ENCODE data around the gene OPRD1. TPM values are rescaled to one million over a fixed set of nuclear protein-coding genes. Genes with fewer than 3 reads are reported as not detected.
A peak's percentile ranks its signal among the peaks of the same experiment; 100 is the strongest.
"Not testable (repeated sequence)": the region's sequence is repeated elsewhere in the genome, so short reads cannot be mapped to it uniquely, and the experiment has no call there.

OPRD1 gene
- total RNA-seq, 2 donors from 2014 or later, result not detected

DNA sequence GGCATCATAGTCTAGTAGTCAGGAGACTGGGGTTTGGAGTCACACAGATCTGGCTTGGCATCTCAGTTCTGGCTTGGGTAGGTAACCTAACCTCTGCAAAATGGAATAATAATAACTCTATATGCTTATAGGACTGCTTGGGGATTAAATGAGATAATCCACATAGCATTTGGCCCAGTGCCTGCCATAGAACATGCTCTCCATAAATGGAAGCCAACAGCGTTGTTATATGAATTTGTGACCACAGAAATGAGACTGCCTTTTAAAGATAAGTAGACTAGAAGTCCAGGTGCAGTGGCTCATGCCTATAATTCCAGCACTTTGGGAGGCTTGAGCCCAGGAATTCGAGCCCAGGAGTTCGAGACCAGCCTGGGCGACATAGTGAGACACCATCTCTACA is 4.0 kb upstream of the OPRD1 start:
- H3K4me3 Mint-ChIP-seq, result no peak overlapping the region
- no peaks in the 10 kb centered on the region for H3K36me3 Mint-ChIP-seq (ENCODE audit: insufficient read depth in 2 of 2)
- H3K4me1 Mint-ChIP-seq (ENCODE audit: low read depth), result peaks cover 4% of the 10 kb centered on the region
- H3K27me3 Mint-ChIP-seq (ENCODE audit: low read depth), result peaks cover 27% of the 10 kb centered on the region
- H3K9me3 Mint-ChIP-seq, result no peaks in the 10 kb centered on the region
- no peak for ATAC-seq (replicated peaks in 1 of 2)
- H3K27ac Mint-ChIP-seq, result no peak overlapping the region
- no peak for DNase-seq

GRCh38 chr1:28811369-28811765 is 603 bp upstream of the OPRD1 start:
- H3K4me1 Mint-ChIP-seq (ENCODE audit: low read depth), result peaks cover 4% of the 10 kb centered on the region
- no peaks in the 10 kb centered on the region for H3K36me3 Mint-ChIP-seq (ENCODE audit: insufficient read depth in 2 of 2)
- H3K4me3 Mint-ChIP-seq, result no peak overlapping the region
- no peak for DNase-seq
- ATAC-seq (replicated peaks in 1 of 2), result no peak
- H3K9me3 Mint-ChIP-seq, result no peaks in the 10 kb centered on the region
- no peak overlapping the region for H3K27ac Mint-ChIP-seq
- H3K27me3 Mint-ChIP-seq (ENCODE audit: low read depth), result peaks cover 56% of the 10 kb centered on the region

GRCh38 chr1:28812669-28813468 is 899 bp downstream of the OPRD1 start:
- H3K27ac Mint-ChIP-seq, result no peak overlapping the region

DNA sequence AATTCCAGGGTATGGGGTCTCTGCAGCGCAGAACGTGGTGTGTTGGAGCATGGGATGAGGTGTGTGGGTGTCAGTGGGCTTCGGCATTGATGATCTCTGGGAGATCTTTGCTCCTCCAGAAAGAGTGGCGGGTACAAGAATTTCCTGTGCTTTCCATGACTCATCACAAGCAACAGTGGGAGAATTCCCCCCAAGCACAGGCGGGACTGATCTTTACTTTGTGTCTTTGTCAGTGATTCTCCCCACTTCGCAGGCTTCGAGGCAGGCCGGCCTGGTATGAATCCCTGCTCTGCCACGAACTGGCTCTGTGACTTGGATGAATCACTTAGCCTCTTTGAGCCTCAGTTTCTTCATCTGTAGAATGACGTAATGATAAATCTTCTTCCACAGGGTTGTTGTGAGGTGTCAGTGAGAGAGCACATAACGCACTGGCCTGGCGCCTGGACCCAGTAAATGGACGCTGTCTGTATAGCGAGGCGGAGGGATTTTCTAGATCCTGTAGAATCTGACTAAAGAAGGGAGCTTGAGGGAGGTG is 2.0 kb downstream of the OPRD1 start:
- H3K36me3 Mint-ChIP-seq (ENCODE audit: insufficient read depth in 2 of 2), result no peaks in the 10 kb centered on the region
- peaks cover 4% of the 10 kb centered on the region for H3K4me1 Mint-ChIP-seq (ENCODE audit: low read depth)
- no peaks in the 10 kb centered on the region for H3K9me3 Mint-ChIP-seq
- no peak overlapping the region for H3K4me3 Mint-ChIP-seq
- ATAC-seq (replicated peaks in 1 of 2), result no peak
- no peak for DNase-seq
- H3K27me3 Mint-ChIP-seq (ENCODE audit: low read depth), result peaks cover 63% of the 10 kb centered on the region
- H3K27ac Mint-ChIP-seq, result no peak overlapping the region

More at GRCh38 chr1:28812669-28813468, 899 bp downstream of the OPRD1 start:
- DNase-seq (no peak), ATAC-seq (replicated peaks in 1 of 2) (no peak)
- peak overlapping the region in 1 of 2 donors; percentile 51 for H3K4me3 Mint-ChIP-seq
- H3K36me3 Mint-ChIP-seq (ENCODE audit: insufficient read depth in 2 of 2), result no peaks in the 10 kb centered on the region
- no peaks in the 10 kb centered on the region for H3K9me3 Mint-ChIP-seq
- H3K4me1 Mint-ChIP-seq (ENCODE audit: low read depth), result peaks cover 4% of the 10 kb centered on the region
- H3K27me3 Mint-ChIP-seq (ENCODE audit: low read depth), result peaks cover 56% of the 10 kb centered on the region

DNA sequence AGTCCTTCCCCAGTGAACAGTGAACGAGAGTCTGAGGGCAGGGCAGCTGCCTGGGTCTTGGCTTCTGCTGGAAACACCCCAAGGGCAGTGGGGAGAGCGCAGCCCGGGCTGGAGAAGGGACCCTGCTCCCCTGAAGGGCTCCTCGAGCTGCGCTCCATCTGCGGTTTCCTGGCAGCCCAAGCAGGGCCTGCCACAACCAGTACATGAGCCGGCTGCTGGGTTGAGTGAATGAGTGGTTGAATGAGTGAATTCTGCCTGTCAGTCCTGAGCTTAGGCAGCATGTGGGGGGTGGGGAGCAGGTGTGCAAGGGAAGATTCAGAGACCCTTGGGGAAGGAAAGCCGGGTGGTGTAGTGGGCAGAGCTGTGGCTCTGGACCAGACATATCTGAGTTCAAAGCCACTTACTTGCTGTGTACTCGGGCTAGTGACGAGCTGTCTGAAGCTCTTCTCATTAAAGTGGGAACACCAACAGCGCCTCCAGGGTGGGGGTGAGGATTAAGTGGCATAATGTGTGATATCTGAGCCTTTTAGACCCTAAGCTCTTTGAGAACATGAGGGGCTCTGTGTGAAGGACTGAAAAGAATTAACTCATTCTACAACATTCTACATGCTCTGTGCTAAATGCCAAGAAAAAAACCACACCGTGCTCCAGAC is 3.7 kb downstream of the OPRD1 start:
- Mint-ChIP-seq H3K27me3 (ENCODE audit: low read depth) (peaks cover 53% of the 10 kb centered on the region), H3K9me3 (no peaks in the 10 kb centered on the region), H3K36me3 (ENCODE audit: insufficient read depth in 2 of 2) (no peaks in the 10 kb centered on the region), H3K27ac (no peak overlapping the region), H3K4me1 (ENCODE audit: low read depth) (peaks cover 4% of the 10 kb centered on the region), H3K4me3 (no peak overlapping the region)
- ATAC-seq (replicated peaks in 1 of 2) (peak in 1 of 2 donors; percentile 38), DNase-seq (peak in 1 of 2 donors; percentile 3)

DNA sequence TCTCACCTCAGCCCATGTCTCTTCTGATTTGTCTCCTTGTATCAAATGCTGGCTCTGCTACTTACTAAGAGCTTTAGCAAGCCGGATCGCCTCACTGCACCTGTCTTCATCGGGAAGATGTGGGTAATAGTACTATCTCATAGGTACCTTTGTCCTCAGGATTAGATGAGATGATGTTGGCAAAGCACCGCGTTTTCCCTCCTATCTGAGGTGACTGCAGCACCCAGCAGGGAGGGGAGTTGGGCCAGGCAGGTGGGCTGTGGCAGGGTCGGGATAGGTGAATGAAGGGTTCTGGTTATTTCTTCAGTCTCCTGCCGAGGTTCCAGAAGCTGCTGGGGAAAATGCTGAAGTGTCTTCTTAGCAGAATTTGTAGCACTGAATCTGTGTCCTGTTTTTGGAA is 5.2 kb downstream of the OPRD1 start:
- H3K27ac Mint-ChIP-seq, result no peak overlapping the region
- no peak for DNase-seq
- H3K36me3 Mint-ChIP-seq (ENCODE audit: insufficient read depth in 2 of 2), result no peaks in the 10 kb centered on the region
- peaks cover 41% of the 10 kb centered on the region for H3K27me3 Mint-ChIP-seq (ENCODE audit: low read depth)
- H3K4me3 Mint-ChIP-seq, result no peak overlapping the region
- H3K4me1 Mint-ChIP-seq (ENCODE audit: low read depth), result no peaks in the 10 kb centered on the region
- no peaks in the 10 kb centered on the region for H3K9me3 Mint-ChIP-seq
- ATAC-seq (replicated peaks in 1 of 2), result no peak

DNA sequence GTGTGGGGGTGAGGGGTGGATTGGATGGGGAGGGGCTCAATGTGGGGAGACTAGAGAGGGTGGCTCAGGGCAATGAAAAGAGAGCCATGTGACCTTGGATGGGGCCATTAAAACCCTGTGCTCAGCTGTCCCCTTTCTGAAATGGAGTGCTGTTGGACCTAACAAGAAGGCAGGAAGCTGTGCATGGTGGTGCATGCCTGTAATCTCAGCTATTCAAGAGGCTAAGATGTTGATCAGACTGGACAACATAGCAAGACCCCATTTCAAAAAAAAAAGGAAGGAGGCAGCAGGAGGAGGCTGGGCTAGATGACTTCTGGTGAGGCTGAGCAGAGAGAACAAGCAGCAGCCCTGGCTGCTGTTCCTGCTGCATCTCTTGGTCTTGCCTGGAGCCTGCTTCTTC is 7.0 kb downstream of the OPRD1 start:
- no peak overlapping the region for H3K27ac Mint-ChIP-seq
- no peaks in the 10 kb centered on the region for H3K9me3 Mint-ChIP-seq
- no peaks in the 10 kb centered on the region for H3K36me3 Mint-ChIP-seq (ENCODE audit: insufficient read depth in 2 of 2)
- no peak for DNase-seq
- peaks cover 25% of the 10 kb centered on the region for H3K27me3 Mint-ChIP-seq (ENCODE audit: low read depth)
- no peak overlapping the region for H3K4me3 Mint-ChIP-seq
- ATAC-seq (replicated peaks in 1 of 2), result no peak
- H3K4me1 Mint-ChIP-seq (ENCODE audit: low read depth), result no peaks in the 10 kb centered on the region

DNA sequence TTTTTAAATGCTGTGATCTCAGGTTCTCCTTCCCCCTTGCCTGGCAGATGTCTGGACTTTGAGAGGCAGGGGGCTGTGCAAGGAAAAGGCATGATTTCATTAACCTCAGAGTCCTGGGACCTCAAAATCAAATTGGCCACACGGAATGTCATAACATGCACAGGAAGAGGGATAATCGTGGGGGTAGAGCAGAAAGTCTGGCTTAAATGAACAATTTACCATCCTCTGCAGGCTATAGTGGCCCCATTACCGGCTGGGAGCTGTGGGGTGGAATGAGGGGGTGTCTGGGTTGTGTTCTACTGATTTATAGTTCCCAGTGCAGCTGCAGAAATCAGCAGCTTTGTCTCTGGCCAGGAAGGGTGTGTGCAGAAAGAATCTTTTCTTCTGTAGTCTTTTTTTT is 10.8 kb downstream of the OPRD1 start:
- H3K27me3 Mint-ChIP-seq (ENCODE audit: low read depth), result peaks cover 7% of the 10 kb centered on the region
- H3K27ac Mint-ChIP-seq, result no peak overlapping the region
- H3K36me3 Mint-ChIP-seq (ENCODE audit: insufficient read depth in 2 of 2), result no peaks in the 10 kb centered on the region
- H3K9me3 Mint-ChIP-seq, result no peaks in the 10 kb centered on the region
- DNase-seq (no peak), ATAC-seq (replicated peaks in 1 of 2) (no peak)
- H3K4me3 Mint-ChIP-seq, result no peak overlapping the region
- H3K4me1 Mint-ChIP-seq (ENCODE audit: low read depth), result no peaks in the 10 kb centered on the region

GRCh38 chr1:28824061-28824460 is 12.1 kb downstream of the OPRD1 start:
- not testable (repeated sequence) for H3K4me1 Mint-ChIP-seq (ENCODE audit: low read depth); ATAC-seq (replicated peaks in 1 of 2); H3K27me3 Mint-ChIP-seq (ENCODE audit: low read depth); H3K9me3 Mint-ChIP-seq; DNase-seq; H3K27ac Mint-ChIP-seq; H3K4me3 Mint-ChIP-seq; H3K36me3 Mint-ChIP-seq (ENCODE audit: insufficient read depth in 2 of 2)

GRCh38 chr1:28828227-28828858 is 16.4 kb downstream of the OPRD1 start:
- H3K27ac Mint-ChIP-seq; H3K4me3 Mint-ChIP-seq; H3K9me3 Mint-ChIP-seq; DNase-seq; ATAC-seq (replicated peaks in 1 of 2); H3K36me3 Mint-ChIP-seq (ENCODE audit: insufficient read depth in 2 of 2); H3K27me3 Mint-ChIP-seq (ENCODE audit: low read depth); H3K4me1 Mint-ChIP-seq (ENCODE audit: low read depth): not testable (repeated sequence)

DNA sequence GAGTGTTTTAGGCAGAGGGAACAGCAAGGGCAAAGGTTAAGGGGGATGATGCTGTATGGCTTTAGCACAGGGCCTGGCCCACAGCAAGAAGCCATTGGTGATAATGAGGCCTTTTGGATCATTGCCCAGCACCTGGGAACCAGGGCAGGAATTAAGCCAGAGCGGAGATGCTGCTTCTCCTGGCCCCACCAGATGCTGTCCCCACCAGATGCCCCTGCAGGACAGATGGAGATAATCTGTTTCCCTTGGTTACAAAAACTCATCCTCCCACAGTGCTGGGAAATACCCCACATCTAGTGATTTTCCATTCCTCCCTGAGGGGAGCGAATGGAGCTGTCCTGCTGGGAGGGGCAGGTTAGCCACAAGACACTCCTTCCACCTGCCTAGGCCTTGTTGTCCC is 18.8 kb downstream of the OPRD1 start:
- Mint-ChIP-seq H3K27ac (no peak overlapping the region), H3K9me3 (no peaks in the 10 kb centered on the region), H3K27me3 (ENCODE audit: low read depth) (no peaks in the 10 kb centered on the region), H3K4me1 (ENCODE audit: low read depth) (no peaks in the 10 kb centered on the region), H3K36me3 (ENCODE audit: insufficient read depth in 2 of 2) (no peaks in the 10 kb centered on the region), H3K4me3 (no peak overlapping the region)
- ATAC-seq (replicated peaks in 1 of 2) (no peak), DNase-seq (no peak)

GRCh38 chr1:28832966-28833365 is 21.0 kb downstream of the OPRD1 start:
- Mint-ChIP-seq H3K9me3 (no peaks in the 10 kb centered on the region), H3K36me3 (ENCODE audit: insufficient read depth in 2 of 2) (no peaks in the 10 kb centered on the region)

DNA sequence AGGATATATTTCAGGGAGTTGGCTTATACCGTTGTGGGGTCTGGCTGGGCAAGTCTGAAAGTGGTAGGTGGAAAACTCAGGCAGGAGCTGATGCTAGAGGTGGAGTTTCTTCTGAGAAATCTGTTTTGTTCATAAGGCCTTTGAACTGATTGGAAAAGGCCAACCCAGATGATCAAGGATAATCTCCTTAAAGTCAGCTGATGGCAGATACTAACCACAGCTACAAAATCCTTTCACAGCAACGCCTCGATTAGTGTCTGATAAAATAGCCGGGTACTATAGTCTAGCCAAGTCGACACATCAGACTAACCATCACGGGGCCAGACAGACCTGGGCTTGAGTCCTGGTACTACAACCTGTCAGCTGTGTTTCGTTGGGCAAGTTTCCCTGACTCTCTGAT is 21.4 kb downstream of the OPRD1 start:
- no peak for ATAC-seq (replicated peaks in 1 of 2)
- no peaks in the 10 kb centered on the region for H3K27me3 Mint-ChIP-seq (ENCODE audit: low read depth)
- no peaks in the 10 kb centered on the region for H3K9me3 Mint-ChIP-seq
- H3K4me3 Mint-ChIP-seq, result no peak overlapping the region
- no peak for DNase-seq
- no peaks in the 10 kb centered on the region for H3K36me3 Mint-ChIP-seq (ENCODE audit: insufficient read depth in 2 of 2)
- no peaks in the 10 kb centered on the region for H3K4me1 Mint-ChIP-seq (ENCODE audit: low read depth)
- no peak overlapping the region for H3K27ac Mint-ChIP-seq

More at GRCh38 chr1:28832966-28833365, 21.0 kb downstream of the OPRD1 start:
- Mint-ChIP-seq H3K4me3 (no peak overlapping the region), H3K4me1 (ENCODE audit: low read depth) (no peaks in the 10 kb centered on the region), H3K27me3 (ENCODE audit: low read depth) (no peaks in the 10 kb centered on the region), H3K27ac (no peak overlapping the region)
- ATAC-seq (replicated peaks in 1 of 2) (no peak), DNase-seq (no peak)

All from activated T-cell treated with anti-CD3 and anti-CD28 coated beads, Interleukin-2, amount 50 U/mL, for 72 hours (primary cell).